Measurements from ENCODE around the gene CEACAM6. TPM values are rescaled to one million over a fixed set of nuclear protein-coding genes. Genes with fewer than 3 reads are reported as not detected.

CEACAM6 gene
- total RNA-seq, 1 donor, result not detected

DNA sequence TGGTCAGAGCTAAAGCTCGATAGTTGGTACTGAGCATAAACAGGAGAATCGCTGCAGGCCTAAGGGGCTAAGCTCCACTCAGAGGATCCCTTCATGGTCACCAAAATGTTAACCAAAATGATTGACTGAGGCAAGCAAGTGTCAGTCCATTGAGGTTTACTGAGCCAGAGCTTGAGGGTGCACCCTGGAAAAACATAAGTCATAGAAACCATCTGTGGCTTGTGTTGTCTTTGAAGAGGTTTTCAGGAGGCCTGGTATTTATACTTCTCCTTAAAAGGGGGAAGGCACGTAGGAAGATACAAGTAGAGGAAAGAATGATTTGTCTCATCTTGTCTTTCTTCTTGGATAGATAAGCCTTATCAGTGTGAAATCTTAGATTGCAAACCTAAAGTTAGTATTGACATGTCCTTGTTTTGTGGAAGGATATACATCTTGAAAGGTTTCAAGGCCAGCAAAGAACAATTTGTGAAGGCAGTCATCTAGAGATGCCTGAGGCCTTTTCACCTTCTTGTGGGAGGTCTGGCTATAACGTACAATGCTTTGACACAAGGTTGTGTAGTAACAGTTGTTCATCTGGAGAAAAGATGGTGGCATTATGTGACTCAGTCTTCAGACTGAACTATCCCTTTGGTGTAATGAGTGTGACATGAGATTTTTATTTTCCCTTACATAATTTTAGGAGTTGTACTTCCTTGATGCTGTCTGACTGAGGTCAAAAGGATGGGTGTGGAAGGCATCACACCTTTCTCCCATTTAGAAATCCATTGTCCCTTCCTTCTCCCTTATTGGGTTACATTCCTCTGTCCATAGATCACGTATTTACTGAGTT, 14.7 kb upstream of the CEACAM6 start:
- H3K79me2 ChIP-seq (ENCODE audit: insufficient read depth, low read length), result no peaks in the 10 kb centered on the region
- H3K27me3 ChIP-seq (ENCODE audit: insufficient read depth, low read length), result peaks cover 7% of the 10 kb centered on the region
- H3K4me1 ChIP-seq (ENCODE audit: insufficient read depth, low read length), result no peaks in the 10 kb centered on the region
- no peak overlapping the region for H3K4me3 ChIP-seq (ENCODE audit: insufficient read depth, low read length)
- H3K36me3 ChIP-seq (ENCODE audit: insufficient read depth, low read length), result no peaks in the 10 kb centered on the region
- no peaks in the 10 kb centered on the region for H4K20me1 ChIP-seq (ENCODE audit: insufficient read depth, low read length)
- H3K27ac ChIP-seq (ENCODE audit: low read depth, low read length), result no peak overlapping the region
- no peak overlapping the region for H2AFZ ChIP-seq (ENCODE audit: low read length)
- no peak for DNase-seq (ENCODE audit: insufficient read length, low spot score, missing footprints)
- TF ChIP-seq, protein P1, sequence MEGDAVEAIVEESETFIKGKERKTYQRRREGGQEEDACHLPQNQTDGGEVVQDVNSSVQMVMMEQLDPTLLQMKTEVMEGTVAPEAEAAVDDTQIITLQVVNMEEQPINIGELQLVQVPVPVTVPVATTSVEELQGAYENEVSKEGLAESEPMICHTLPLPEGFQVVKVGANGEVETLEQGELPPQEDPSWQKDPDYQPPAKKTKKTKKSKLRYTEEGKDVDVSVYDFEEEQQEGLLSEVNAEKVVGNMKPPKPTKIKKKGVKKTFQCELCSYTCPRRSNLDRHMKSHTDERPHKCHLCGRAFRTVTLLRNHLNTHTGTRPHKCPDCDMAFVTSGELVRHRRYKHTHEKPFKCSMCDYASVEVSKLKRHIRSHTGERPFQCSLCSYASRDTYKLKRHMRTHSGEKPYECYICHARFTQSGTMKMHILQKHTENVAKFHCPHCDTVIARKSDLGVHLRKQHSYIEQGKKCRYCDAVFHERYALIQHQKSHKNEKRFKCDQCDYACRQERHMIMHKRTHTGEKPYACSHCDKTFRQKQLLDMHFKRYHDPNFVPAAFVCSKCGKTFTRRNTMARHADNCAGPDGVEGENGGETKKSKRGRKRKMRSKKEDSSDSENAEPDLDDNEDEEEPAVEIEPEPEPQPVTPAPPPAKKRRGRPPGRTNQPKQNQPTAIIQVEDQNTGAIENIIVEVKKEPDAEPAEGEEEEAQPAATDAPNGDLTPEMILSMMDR (IDR thresholded peaks at IDR 0.05; ENCODE audit: extremely low read depth, low read depth, low read length), result no peak
- no peaks in the 10 kb centered on the region for H3K9me3 ChIP-seq (ENCODE audit: low read depth, low read length)
- H3K4me2 ChIP-seq (ENCODE audit: insufficient read depth, low read length), result no peak overlapping the region

DNA sequence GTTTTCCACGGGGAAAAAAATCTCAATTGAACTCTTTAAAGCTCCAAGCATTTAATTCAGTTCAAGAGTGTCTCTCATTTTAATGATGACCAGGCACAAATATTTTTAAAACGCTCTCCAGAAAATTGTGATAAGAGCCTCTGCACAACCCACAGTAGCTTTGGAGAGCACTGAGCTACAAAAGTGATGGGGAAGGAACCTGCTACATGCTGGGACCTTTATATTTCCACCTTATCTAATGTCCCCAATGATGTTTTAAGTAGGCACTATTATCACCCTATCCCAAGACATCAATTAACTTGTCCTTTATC, 14.1 kb upstream of the CEACAM6 start:
- Histone ChIP-seq H3K27ac (ENCODE audit: low read depth, low read length) (no peak overlapping the region), H3K27me3 (ENCODE audit: insufficient read depth, low read length) (peaks cover 11% of the 10 kb centered on the region), H3K9me3 (ENCODE audit: low read depth, low read length) (no peaks in the 10 kb centered on the region)

DNA sequence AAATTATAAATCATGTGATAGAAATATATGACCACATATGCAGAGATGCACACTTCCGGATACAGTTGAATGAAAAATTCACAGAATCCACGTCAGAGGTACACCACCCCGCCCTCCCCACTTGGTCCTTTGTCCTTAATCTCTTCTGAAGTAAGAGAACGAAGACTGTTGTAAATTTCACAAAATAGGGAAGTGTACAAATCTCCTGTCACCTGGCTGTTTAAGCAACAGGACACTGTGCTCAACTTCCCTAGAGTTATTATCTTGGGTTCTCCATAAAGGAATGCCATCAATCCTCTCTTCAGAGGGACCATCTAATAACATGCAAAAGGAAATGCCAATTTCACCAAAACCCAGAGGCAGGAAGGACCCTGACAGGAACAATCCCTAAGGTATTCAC, 10.5 kb upstream of the CEACAM6 start:
- Histone ChIP-seq H3K27ac (ENCODE audit: low read depth, low read length) (no peak overlapping the region), H3K27me3 (ENCODE audit: insufficient read depth, low read length) (peaks cover 19% of the 10 kb centered on the region), H3K4me1 (ENCODE audit: insufficient read depth, low read length) (no peaks in the 10 kb centered on the region), H3K79me2 (ENCODE audit: insufficient read depth, low read length) (no peaks in the 10 kb centered on the region), H3K36me3 (ENCODE audit: insufficient read depth, low read length) (no peaks in the 10 kb centered on the region), H3K4me3 (ENCODE audit: insufficient read depth, low read length) (no peak overlapping the region), H4K20me1 (ENCODE audit: insufficient read depth, low read length) (no peaks in the 10 kb centered on the region), H2AFZ (ENCODE audit: low read length) (no peak overlapping the region), H3K9me3 (ENCODE audit: low read depth, low read length) (no peaks in the 10 kb centered on the region), H3K4me2 (ENCODE audit: insufficient read depth, low read length) (no peak overlapping the region)
- TF ChIP-seq, protein P1 (IDR thresholded peaks at IDR 0.05; ENCODE audit: extremely low read depth, low read depth, low read length), result no peak
- DNase-seq (ENCODE audit: insufficient read length, low spot score, missing footprints), result no peak

More for the DNA sequence above, 14.1 kb upstream of the CEACAM6 start:
- Histone ChIP-seq H3K79me2 (ENCODE audit: insufficient read depth, low read length) (no peaks in the 10 kb centered on the region), H3K4me2 (ENCODE audit: insufficient read depth, low read length) (no peak overlapping the region), H3K4me3 (ENCODE audit: insufficient read depth, low read length) (no peak overlapping the region), H3K4me1 (ENCODE audit: insufficient read depth, low read length) (no peaks in the 10 kb centered on the region), H3K36me3 (ENCODE audit: insufficient read depth, low read length) (no peaks in the 10 kb centered on the region), H4K20me1 (ENCODE audit: insufficient read depth, low read length) (no peaks in the 10 kb centered on the region), H2AFZ (ENCODE audit: low read length) (no peak overlapping the region)
- no peak for DNase-seq (ENCODE audit: insufficient read length, low spot score, missing footprints)
- TF ChIP-seq, protein P1 (IDR thresholded peaks at IDR 0.05; ENCODE audit: extremely low read depth, low read depth, low read length), result no peak

DNA sequence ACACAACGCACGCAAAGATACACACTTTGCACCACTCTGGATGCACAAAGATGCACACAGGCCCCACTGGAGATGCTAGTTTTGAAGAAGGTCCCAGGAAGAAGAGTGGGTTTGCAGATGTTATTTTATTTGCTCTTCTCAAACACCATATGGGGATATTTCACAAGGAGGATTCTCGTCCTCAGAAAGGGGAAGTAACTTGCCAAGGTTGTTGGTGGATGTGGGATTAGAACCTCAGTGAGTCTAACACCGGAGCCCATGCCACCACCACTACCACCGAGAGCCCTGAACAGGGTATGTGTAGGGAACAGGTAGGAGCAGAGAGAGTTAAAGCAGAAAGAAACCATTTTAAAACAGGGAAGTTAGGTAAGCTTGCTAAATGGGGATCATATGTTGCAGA, 9.6 kb upstream of the CEACAM6 start:
- H3K27me3 ChIP-seq (ENCODE audit: insufficient read depth, low read length), result peaks cover 22% of the 10 kb centered on the region
- H3K9me3 ChIP-seq (ENCODE audit: low read depth, low read length), result no peaks in the 10 kb centered on the region
- DNase-seq (ENCODE audit: insufficient read length, low spot score, missing footprints), result no peak
- H3K4me2 ChIP-seq (ENCODE audit: insufficient read depth, low read length), result no peak overlapping the region
- no peaks in the 10 kb centered on the region for H4K20me1 ChIP-seq (ENCODE audit: insufficient read depth, low read length)
- no peak overlapping the region for H2AFZ ChIP-seq (ENCODE audit: low read length)
- no peaks in the 10 kb centered on the region for H3K79me2 ChIP-seq (ENCODE audit: insufficient read depth, low read length)
- H3K4me3 ChIP-seq (ENCODE audit: insufficient read depth, low read length), result no peak overlapping the region
- H3K4me1 ChIP-seq (ENCODE audit: insufficient read depth, low read length), result no peaks in the 10 kb centered on the region
- no peak overlapping the region for H3K27ac ChIP-seq (ENCODE audit: low read depth, low read length)
- no peaks in the 10 kb centered on the region for H3K36me3 ChIP-seq (ENCODE audit: insufficient read depth, low read length)
- TF ChIP-seq, protein P1 (IDR thresholded peaks at IDR 0.05; ENCODE audit: extremely low read depth, low read depth, low read length), result no peak

All from osteoblast (primary cell).